Stimulated activated CD4-positive, alpha-beta T cell treated with anti-CD3 and anti-CD28 coated beads, TNF-alpha, amount 100 ng/mL, for 1 hour (primary cell): ENCODE measurements around the gene ZBTB18.

Experiments used
- DNase-seq, 3 donors: peaks; one replicate each; pipeline ENCODE4 v3.0.0-alpha.2; 2020; ENCODE audit warnings: low read depth in 3 of 3, low spot score in 1 of 3

The ZBTB18 gene

GRCh38 chr1:244087611-244088010 lies 36.5 kb downstream of the ZBTB18 start:
- no peak for DNase-seq

GRCh38 chr1:244088161-244088560 lies 37.1 kb downstream of the ZBTB18 start:
- DNase-seq: no peak

- DNase-seq: no peak
Measured at GRCh38 chr1:244089561-244089960, 38.5 kb downstream of the ZBTB18 start.

GRCh38 chr1:244090645-244091044 lies 39.6 kb downstream of the ZBTB18 start:
- no peak for DNase-seq

- DNase-seq: no peak
Measured at GRCh38 chr1:244092293-244092963, 41.3 kb downstream of the ZBTB18 start.

GRCh38 chr1:244092964-244093638 lies 42.0 kb downstream of the ZBTB18 start:
- no peak for DNase-seq

GRCh38 chr1:244094880-244095528 lies 43.9 kb downstream of the ZBTB18 start:
- no peak for DNase-seq

GRCh38 chr1:244095529-244095911 lies 44.4 kb downstream of the ZBTB18 start:
- no peak for DNase-seq

GRCh38 chr1:244096066-244096610 lies 45.1 kb downstream of the ZBTB18 start:
- DNase-seq: no peak

GRCh38 chr1:244096691-244097090 lies 45.6 kb downstream of the ZBTB18 start:
- no peak for DNase-seq

GRCh38 chr1:244097523-244098405 lies 46.7 kb downstream of the ZBTB18 start:
- DNase-seq: no peak

GRCh38 chr1:244099258-244099930 lies 48.3 kb downstream of the ZBTB18 start:
- no peak for DNase-seq

GRCh38 chr1:244100276-244100675 lies 49.2 kb downstream of the ZBTB18 start:
- no peak for DNase-seq

- no peak for DNase-seq
Measured at GRCh38 chr1:244100704-244101453, 49.8 kb downstream of the ZBTB18 start.

GRCh38 chr1:244102046-244102445 lies 51.0 kb downstream of the ZBTB18 start:
- no peak for DNase-seq

GRCh38 chr1:244102468-244102867 lies 51.4 kb downstream of the ZBTB18 start:
- no peak for DNase-seq

- no peak for DNase-seq
Measured at GRCh38 chr1:244104309-244105060, 53.4 kb downstream of the ZBTB18 start.

- no peak for DNase-seq
Measured at GRCh38 chr1:244106176-244106575, 55.1 kb downstream of the ZBTB18 start.
